GM12892 (cell line): ENCODE results near the gene MUSTN1.

Experiments used
- POLR2A ChIP-seq: IDR thresholded peaks from 2 replicates; pipeline ENCODE4 v1.6.1; 2011; ENCODE audit warnings: low read depth, low read length, control low read depth
- POLR2AphosphoS5 ChIP-seq: IDR thresholded peaks from 2 replicates; pipeline ENCODE4 v1.6.1; 2011; ENCODE audit warnings: low read depth, low read length, control low read depth
- TAF1 ChIP-seq: IDR thresholded peaks from 2 replicates; pipeline ENCODE4 v1.6.1; 2011; ENCODE audit warnings: low read depth, mild to moderate bottlenecking, control low read depth, low read length, borderline replicate concordance

GRCh38 chr3:52788890-52789745 is 45.7 kb downstream of the MUSTN1 start:
- no peak for TF ChIP-seq POLR2A
- no peak for TF ChIP-seq POLR2AphosphoS5
- TF ChIP-seq TAF1 = no peak
